ENCODE data around the gene CSTF2T.

The CSTF2T gene

GRCh38 chr10:51706225-51706624 lies 6.8 kb upstream of the CSTF2T start:
- no peak overlapping the region for H3K4me3 ChIP-seq (IDR thresholded peaks at IDR 0.05; ENCODE audit: insufficient read depth, low read depth, low read length)
- TF ChIP-seq, protein P1, sequence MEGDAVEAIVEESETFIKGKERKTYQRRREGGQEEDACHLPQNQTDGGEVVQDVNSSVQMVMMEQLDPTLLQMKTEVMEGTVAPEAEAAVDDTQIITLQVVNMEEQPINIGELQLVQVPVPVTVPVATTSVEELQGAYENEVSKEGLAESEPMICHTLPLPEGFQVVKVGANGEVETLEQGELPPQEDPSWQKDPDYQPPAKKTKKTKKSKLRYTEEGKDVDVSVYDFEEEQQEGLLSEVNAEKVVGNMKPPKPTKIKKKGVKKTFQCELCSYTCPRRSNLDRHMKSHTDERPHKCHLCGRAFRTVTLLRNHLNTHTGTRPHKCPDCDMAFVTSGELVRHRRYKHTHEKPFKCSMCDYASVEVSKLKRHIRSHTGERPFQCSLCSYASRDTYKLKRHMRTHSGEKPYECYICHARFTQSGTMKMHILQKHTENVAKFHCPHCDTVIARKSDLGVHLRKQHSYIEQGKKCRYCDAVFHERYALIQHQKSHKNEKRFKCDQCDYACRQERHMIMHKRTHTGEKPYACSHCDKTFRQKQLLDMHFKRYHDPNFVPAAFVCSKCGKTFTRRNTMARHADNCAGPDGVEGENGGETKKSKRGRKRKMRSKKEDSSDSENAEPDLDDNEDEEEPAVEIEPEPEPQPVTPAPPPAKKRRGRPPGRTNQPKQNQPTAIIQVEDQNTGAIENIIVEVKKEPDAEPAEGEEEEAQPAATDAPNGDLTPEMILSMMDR (conservative IDR thresholded peaks at IDR 0.05; ENCODE audit: low read depth, low read length) = no peak
- no peak overlapping the region for H2AFZ ChIP-seq (ENCODE audit: low read depth)

GRCh38 chr10:51705774-51706173 lies 6.4 kb upstream of the CSTF2T start:
- TF ChIP-seq, protein P1 (conservative IDR thresholded peaks at IDR 0.05; ENCODE audit: low read depth, low read length) = no peak
- Histone ChIP-seq H3K79me2 (ENCODE audit: insufficient read depth, low read depth) (no peaks in the 10 kb centered on the region), H3K27ac (no peak overlapping the region), H3K27me3 (ENCODE audit: insufficient read depth, low read depth) (no peaks in the 10 kb centered on the region), H4K20me1 (ENCODE audit: insufficient read depth) (no peaks in the 10 kb centered on the region), H2AFZ (ENCODE audit: low read depth) (no peak overlapping the region), H3K9ac (no peak overlapping the region), H3K36me3 (ENCODE audit: insufficient read depth) (no peaks in the 10 kb centered on the region), H3K4me1 (ENCODE audit: low read depth, poor library complexity, severe bottlenecking) (no peaks in the 10 kb centered on the region), H3K4me2 (no peak overlapping the region), H3K4me3 (IDR thresholded peaks at IDR 0.05; ENCODE audit: insufficient read depth, low read depth, low read length) (no peak overlapping the region)

More at GRCh38 chr10:51706225-51706624, 6.8 kb upstream of the CSTF2T start:
- H3K79me2 ChIP-seq (ENCODE audit: insufficient read depth, low read depth) = no peaks in the 10 kb centered on the region
- H4K20me1 ChIP-seq (ENCODE audit: insufficient read depth) = no peaks in the 10 kb centered on the region
- H3K27me3 ChIP-seq (ENCODE audit: insufficient read depth, low read depth) = no peaks in the 10 kb centered on the region
- H3K9ac ChIP-seq = no peak overlapping the region
- H3K4me2 ChIP-seq = no peak overlapping the region
- no peaks in the 10 kb centered on the region for H3K4me1 ChIP-seq (ENCODE audit: low read depth, poor library complexity, severe bottlenecking)
- no peaks in the 10 kb centered on the region for H3K36me3 ChIP-seq (ENCODE audit: insufficient read depth)
- H3K27ac ChIP-seq = no peak overlapping the region

- H3K4me3 ChIP-seq (IDR thresholded peaks at IDR 0.05; ENCODE audit: insufficient read depth, low read depth, low read length) = no peak overlapping the region
- H3K79me2 ChIP-seq (ENCODE audit: insufficient read depth, low read depth) = peaks cover 29% of the 10 kb centered on the region
- H3K36me3 ChIP-seq (ENCODE audit: insufficient read depth) = no peaks in the 10 kb centered on the region
- no peaks in the 10 kb centered on the region for H4K20me1 ChIP-seq (ENCODE audit: insufficient read depth)
- H3K27ac ChIP-seq = peak overlapping the region; percentile 97
- no peaks in the 10 kb centered on the region for H3K27me3 ChIP-seq (ENCODE audit: insufficient read depth, low read depth)
- TF ChIP-seq, protein P1 (conservative IDR thresholded peaks at IDR 0.05; ENCODE audit: low read depth, low read length) = no peak
- peak overlapping the region; percentile 82 for H3K4me2 ChIP-seq
- H3K4me1 ChIP-seq (ENCODE audit: low read depth, poor library complexity, severe bottlenecking) = peaks cover 8% of the 10 kb centered on the region
- peak overlapping the region; percentile 95 for H3K9ac ChIP-seq
- H2AFZ ChIP-seq (ENCODE audit: low read depth) = peak overlapping the region; percentile 97
These were observed 928 bp upstream of the CSTF2T start for GRCh38 chr10:51700228-51700817.

DNA sequence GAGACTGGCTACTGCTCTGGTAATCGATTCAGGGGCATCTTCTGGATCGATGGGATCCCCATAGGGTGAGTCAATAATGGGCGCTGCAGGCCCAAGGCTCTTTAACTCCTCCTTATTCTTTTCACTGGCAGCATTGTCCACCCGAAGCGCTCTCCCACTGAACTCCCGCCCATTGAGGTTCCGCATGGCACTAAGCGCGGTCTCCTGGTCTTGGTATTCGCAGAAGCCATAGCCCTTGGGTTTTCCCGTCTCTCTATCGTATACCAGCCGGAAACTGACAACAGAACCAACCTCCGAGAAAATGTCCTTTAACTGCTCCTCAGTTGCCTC lies 285 bp downstream of the CSTF2T start:
- no peaks in the 10 kb centered on the region for H4K20me1 ChIP-seq (ENCODE audit: insufficient read depth)
- H3K4me3 ChIP-seq (IDR thresholded peaks at IDR 0.05; ENCODE audit: insufficient read depth, low read depth, low read length) = no peak overlapping the region
- peaks cover 8% of the 10 kb centered on the region for H3K4me1 ChIP-seq (ENCODE audit: low read depth, poor library complexity, severe bottlenecking)
- no peaks in the 10 kb centered on the region for H3K36me3 ChIP-seq (ENCODE audit: insufficient read depth)
- peak overlapping the region; percentile 97 for H3K27ac ChIP-seq
- H2AFZ ChIP-seq (ENCODE audit: low read depth) = peak overlapping the region; percentile 97
- no peaks in the 10 kb centered on the region for H3K27me3 ChIP-seq (ENCODE audit: insufficient read depth, low read depth)
- H3K79me2 ChIP-seq (ENCODE audit: insufficient read depth, low read depth) = peaks cover 29% of the 10 kb centered on the region
- TF ChIP-seq, protein P1 (conservative IDR thresholded peaks at IDR 0.05; ENCODE audit: low read depth, low read length) = no peak
- H3K4me2 ChIP-seq = peak overlapping the region; percentile 82
- peak overlapping the region; percentile 95 for H3K9ac ChIP-seq
